IPS-15b (cell line): ENCODE results near the gene CT45A9.
"Not testable (repeated sequence)": the region's sequence is repeated elsewhere in the genome, so short reads cannot be mapped to it uniquely, and the experiment has no call there.

Source experiments
- H3K27me3 ChIP-seq: one replicate; pipeline ENCODE4 v1.6.1; 2013; ENCODE audit warnings: low read length; ENCODE audit not compliant: control insufficient read depth, insufficient read depth
- H3K36me3 ChIP-seq: one replicate; pipeline ENCODE4 v1.6.1; 2013; ENCODE audit warnings: low read length; ENCODE audit not compliant: control insufficient read depth, insufficient read depth
- H3K4me1 ChIP-seq: one replicate; pipeline ENCODE4 v1.6.1; 2013; ENCODE audit warnings: mild to moderate bottlenecking, low read length; ENCODE audit not compliant: control insufficient read depth, insufficient read depth
- H3K4me3 ChIP-seq: one replicate; pipeline ENCODE4 v1.5.1; 2013; ENCODE audit warnings: low read depth, low read length
- H3K9ac ChIP-seq: one replicate; pipeline ENCODE4 v1.6.1; 2013; ENCODE audit warnings: low read depth, mild to moderate bottlenecking, low read length
- H3K9me3 ChIP-seq: one replicate; pipeline ENCODE4 v1.6.1; 2013; ENCODE audit warnings: mild to moderate bottlenecking, low read length; ENCODE audit not compliant: control insufficient read depth, insufficient read depth

CT45A9 gene

DNA sequence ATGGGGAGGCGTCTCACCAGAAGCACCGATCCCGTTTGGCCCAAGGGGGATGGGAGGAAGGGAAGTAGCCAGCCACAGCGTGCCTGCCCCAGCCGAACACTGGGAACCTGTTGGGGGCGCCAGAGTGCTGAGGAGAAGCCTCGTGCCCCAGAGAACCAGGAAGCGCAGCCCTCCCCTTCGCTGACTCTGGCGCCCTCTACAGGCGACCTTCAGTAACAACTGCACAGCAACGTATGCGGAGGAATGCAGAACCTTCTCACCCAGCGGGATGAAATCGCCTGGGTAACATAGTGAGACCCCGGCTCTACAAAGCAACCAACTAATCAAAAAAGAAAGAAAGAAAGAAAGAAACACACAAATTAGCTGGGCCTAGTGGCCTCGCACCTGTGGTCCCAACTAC, 51.7 kb downstream of the CT45A9 start, which contains the start of gene CT45A2:
CT45A2 (minus strand) TSS at position 101 of the 400 bp plus-strand sequence. CDS start 3,747 bp downstream, outside the sequence.
- not testable (repeated sequence) for H3K36me3 ChIP-seq, H3K9me3 ChIP-seq, H3K9ac ChIP-seq, H3K4me3 ChIP-seq, H3K27me3 ChIP-seq, H3K4me1 ChIP-seq
